ENCODE measurements around the gene HSF5. TPM values are rescaled to one million over a fixed set of nuclear protein-coding genes. Genes with fewer than 3 reads are reported as not detected.
A peak's percentile ranks its signal among the peaks of the same experiment; 100 is the strongest.

HSF5 gene
- total RNA-seq, 1 donor from 2014 or later: 0.05 TPM

- no peak overlapping the region for H3K27ac Mint-ChIP-seq (ENCODE audit: unreplicated experiment)
- DNase-seq (ENCODE audit: low read depth, low spot score): no peak
- no peaks in the 10 kb centered on the region for H3K9me3 Mint-ChIP-seq
- no peaks in the 10 kb centered on the region for H3K36me3 Mint-ChIP-seq (ENCODE audit: low read depth)
- TF ChIP-seq CTCF (conservative IDR thresholded peaks at IDR 0.05): no peak
- H3K4me3 Mint-ChIP-seq: peak overlapping the region; percentile 39
- H3K4me1 Mint-ChIP-seq: peaks cover 39% of the 10 kb centered on the region
- peaks cover 38% of the 10 kb centered on the region for H3K27me3 Mint-ChIP-seq (ENCODE audit: low read depth)
These were observed 46.1 kb upstream of the HSF5 start for GRCh38 chr17:58534331-58534730.

- Mint-ChIP-seq H3K27ac (ENCODE audit: unreplicated experiment) (no peak overlapping the region), H3K27me3 (ENCODE audit: low read depth) (peaks cover 37% of the 10 kb centered on the region), H3K4me3 (peak overlapping the region; percentile 58), H3K9me3 (no peaks in the 10 kb centered on the region), H3K36me3 (ENCODE audit: low read depth) (no peaks in the 10 kb centered on the region), H3K4me1 (peaks cover 44% of the 10 kb centered on the region)
- no peak for TF ChIP-seq CTCF (conservative IDR thresholded peaks at IDR 0.05)
- DNase-seq (ENCODE audit: low read depth, low spot score): no peak
These were observed 45.5 kb upstream of the HSF5 start for GRCh38 chr17:58533616-58534188.

DNA sequence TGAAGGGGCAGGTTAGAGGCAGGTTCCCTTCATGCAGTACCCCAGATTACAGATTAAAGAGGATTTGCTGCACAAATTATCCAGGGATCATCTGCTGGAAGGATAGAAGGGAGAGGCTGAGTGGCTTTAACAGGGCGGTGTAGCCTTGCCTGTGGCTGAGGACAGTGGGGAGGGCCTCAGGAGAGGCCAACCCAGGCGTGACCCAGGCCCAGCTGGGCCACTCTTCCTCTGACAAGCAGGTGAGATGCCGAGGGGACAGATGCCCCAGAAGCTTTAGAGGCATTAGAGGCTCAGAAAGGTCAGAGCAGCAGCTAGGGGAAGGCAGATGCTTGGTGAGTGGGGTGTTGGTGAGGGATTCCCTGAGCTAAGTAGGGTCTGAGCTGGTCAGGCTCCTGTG is 44.3 kb upstream of the HSF5 start:
- peaks cover 37% of the 10 kb centered on the region for H3K27me3 Mint-ChIP-seq (ENCODE audit: low read depth)
- peaks cover 44% of the 10 kb centered on the region for H3K4me1 Mint-ChIP-seq
- no peaks in the 10 kb centered on the region for H3K9me3 Mint-ChIP-seq
- no peak for DNase-seq (ENCODE audit: low read depth, low spot score)
- no peaks in the 10 kb centered on the region for H3K36me3 Mint-ChIP-seq (ENCODE audit: low read depth)
- no peak for TF ChIP-seq CTCF (conservative IDR thresholded peaks at IDR 0.05)
- peak overlapping the region; percentile 75 for H3K4me3 Mint-ChIP-seq
- no peak overlapping the region for H3K27ac Mint-ChIP-seq (ENCODE audit: unreplicated experiment)

DNA sequence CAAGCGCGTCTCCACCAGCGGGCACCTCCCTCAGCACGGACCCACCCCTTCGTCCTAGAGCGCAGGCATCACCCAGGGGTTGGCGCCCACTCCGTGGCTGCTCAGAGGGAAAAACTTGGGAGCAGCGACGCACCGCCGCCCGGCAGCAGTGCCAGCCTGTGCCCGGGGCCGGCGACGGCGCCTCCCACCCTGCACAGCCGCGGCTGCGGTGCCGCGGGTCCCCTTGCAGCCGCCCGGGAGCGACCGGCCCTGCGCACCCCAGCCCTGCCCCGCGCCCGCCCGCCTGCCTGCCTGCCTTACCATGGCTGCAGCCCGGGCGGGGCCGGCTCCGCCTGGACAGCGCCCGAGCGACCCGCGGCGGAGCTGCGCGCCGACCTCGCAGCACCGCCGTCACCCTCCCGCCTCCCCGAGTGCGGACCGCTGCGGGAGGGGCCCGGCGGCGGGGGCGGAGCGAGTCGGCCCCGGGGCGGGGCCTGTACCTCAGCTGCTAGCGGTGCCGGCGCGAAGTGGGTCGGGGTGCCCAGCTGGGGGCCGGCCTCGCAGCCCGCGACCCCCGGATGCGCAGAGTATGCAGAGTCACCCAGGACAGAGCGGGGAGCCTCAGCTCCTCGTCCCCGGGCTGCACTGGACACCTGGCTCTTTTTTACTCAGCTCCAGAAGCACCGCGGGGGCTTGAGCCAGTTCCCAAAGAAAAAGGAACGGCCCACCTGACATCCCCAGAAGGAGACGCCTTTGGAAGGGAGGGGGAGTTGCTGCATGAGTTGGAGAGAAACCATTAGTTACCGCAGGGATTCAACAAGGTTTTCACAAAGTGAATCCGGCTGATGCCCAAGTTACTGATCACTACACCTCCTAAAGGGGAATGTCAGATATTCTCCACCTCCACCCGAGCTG is 43.7 kb upstream of the HSF5 start:
- H3K36me3 Mint-ChIP-seq (ENCODE audit: low read depth): no peaks in the 10 kb centered on the region

DNA sequence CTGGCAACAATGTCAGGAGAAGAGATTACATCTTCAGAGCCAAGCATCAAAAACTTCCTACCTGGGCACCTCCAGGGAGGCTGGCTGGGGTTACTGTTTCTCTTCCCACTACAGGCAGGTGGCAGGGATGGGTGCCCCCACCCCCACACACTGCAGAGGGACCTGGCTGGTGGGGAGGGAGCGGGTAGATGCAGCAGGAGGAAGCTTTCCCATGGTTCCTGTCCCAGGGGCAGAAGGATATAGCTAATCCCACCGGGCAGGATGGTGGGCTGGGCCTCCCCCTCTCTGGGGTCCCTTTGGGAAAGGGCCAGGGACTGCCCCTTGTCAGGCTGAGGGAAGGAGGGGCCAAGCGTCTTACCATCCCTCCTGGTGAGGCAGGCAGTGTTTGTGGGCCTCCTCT is 42.9 kb upstream of the HSF5 start:
- Mint-ChIP-seq H3K36me3 (ENCODE audit: low read depth) (no peaks in the 10 kb centered on the region), H3K27ac (ENCODE audit: unreplicated experiment) (no peak overlapping the region), H3K9me3 (no peaks in the 10 kb centered on the region), H3K27me3 (ENCODE audit: low read depth) (peaks cover 35% of the 10 kb centered on the region), H3K4me3 (peak overlapping the region; percentile 64), H3K4me1 (peaks cover 44% of the 10 kb centered on the region)
- no peak for DNase-seq (ENCODE audit: low read depth, low spot score)
- TF ChIP-seq CTCF (conservative IDR thresholded peaks at IDR 0.05): no peak

More for the DNA sequence above, 43.7 kb upstream of the HSF5 start:
- Mint-ChIP-seq H3K4me3 (peak overlapping the region; percentile 75), H3K9me3 (no peaks in the 10 kb centered on the region), H3K4me1 (peaks cover 44% of the 10 kb centered on the region), H3K27me3 (ENCODE audit: low read depth) (peaks cover 37% of the 10 kb centered on the region), H3K27ac (ENCODE audit: unreplicated experiment) (no peak overlapping the region)
- DNase-seq (ENCODE audit: low read depth, low spot score): peak; percentile 40
- no peak for TF ChIP-seq CTCF (conservative IDR thresholded peaks at IDR 0.05)

Data from neural crest cell (in vitro differentiated cells).